Esophagus muscularis mucosa (tissue), 4 donors: ENCODE data around the gene ROPN1L.

Experiments used
- EP300 ChIP-seq: sonication (generic); formaldehyde crosslinking; IDR thresholded peaks from one replicate; pipeline ENCODE4 v1.6.1; 2017; ENCODE audit warnings: antibody characterized with exemption
- POLR2A ChIP-seq: fragments of 450-650 bp; IDR thresholded peaks from one replicate; pipeline ENCODE4 v1.6.1; 2017; ENCODE audit warnings: antibody characterized with exemption, moderate library complexity, mild to moderate bottlenecking, low read depth
- POLR2AphosphoS5 ChIP-seq, 2 donors: sonication (generic); formaldehyde crosslinking; IDR thresholded peaks; one replicate each; pipeline ENCODE4 v1.6.1; 2017; ENCODE audit warnings: antibody characterized with exemption in 2 of 2
- TF ChIP-seq, protein P1 (sequence below), 3 experiments: fragments of 200-600 bp in 2 of 3; fragments of 450-650 bp in 1 of 3; sonication (generic) in 2 of 3; IDR thresholded peaks; one replicate each; pipeline ENCODE4 v1.5.1; 2017 to 2019; ENCODE audit warnings: antibody characterized with exemption in 3 of 3, mild to moderate bottlenecking in 2 of 3, moderate library complexity in 1 of 3

DNA sequence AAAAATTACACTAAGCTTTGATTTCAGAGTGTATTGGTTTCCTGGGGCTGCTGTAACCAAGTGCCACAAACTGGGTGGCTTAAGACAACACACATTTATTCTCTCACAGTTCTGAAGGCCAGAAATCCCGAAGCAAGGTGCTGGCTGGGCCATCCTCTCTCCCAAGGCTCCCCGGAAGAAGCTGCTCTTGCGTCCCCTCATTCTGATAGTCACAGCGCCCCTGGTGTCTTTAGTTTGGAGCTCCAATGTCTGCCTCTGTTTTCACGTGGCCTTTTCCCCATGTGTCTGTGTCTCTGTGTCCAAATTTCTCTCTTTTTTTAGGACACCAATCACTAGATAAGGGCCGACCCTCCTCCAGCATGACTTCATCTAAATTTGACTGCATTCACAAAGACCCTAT, 56.7 kb downstream of the ROPN1L start:
- TF ChIP-seq, protein P1, sequence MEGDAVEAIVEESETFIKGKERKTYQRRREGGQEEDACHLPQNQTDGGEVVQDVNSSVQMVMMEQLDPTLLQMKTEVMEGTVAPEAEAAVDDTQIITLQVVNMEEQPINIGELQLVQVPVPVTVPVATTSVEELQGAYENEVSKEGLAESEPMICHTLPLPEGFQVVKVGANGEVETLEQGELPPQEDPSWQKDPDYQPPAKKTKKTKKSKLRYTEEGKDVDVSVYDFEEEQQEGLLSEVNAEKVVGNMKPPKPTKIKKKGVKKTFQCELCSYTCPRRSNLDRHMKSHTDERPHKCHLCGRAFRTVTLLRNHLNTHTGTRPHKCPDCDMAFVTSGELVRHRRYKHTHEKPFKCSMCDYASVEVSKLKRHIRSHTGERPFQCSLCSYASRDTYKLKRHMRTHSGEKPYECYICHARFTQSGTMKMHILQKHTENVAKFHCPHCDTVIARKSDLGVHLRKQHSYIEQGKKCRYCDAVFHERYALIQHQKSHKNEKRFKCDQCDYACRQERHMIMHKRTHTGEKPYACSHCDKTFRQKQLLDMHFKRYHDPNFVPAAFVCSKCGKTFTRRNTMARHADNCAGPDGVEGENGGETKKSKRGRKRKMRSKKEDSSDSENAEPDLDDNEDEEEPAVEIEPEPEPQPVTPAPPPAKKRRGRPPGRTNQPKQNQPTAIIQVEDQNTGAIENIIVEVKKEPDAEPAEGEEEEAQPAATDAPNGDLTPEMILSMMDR (IDR thresholded peaks at IDR 0.05) = no peak
- TF ChIP-seq POLR2AphosphoS5 (IDR thresholded peaks at IDR 0.05) (no peak), EP300 (no peak), POLR2A (no peak)
